Mesenchymal stem cell (in vitro differentiated cells and primary cell): ENCODE results near the gene NDUFV1.

Source experiments
- DNase-seq: peaks from one replicate; pipeline ENCODE4 v3.0.0-alpha.2; 2013
- H2AFZ ChIP-seq: one replicate; pipeline ENCODE4 v1.6.1; 2013; ENCODE audit warnings: low read depth, mild to moderate bottlenecking, control low read depth, inconsistent platforms, low read length, moderate library complexity
- H2AK5ac ChIP-seq: 2 replicates; pipeline ENCODE4 v1.6.1; 2013; ENCODE audit warnings: low read length, moderate library complexity, mild to moderate bottlenecking, inconsistent platforms; ENCODE audit not compliant: severe bottlenecking
- H2BK120ac ChIP-seq: one replicate; pipeline ENCODE4 v1.6.1; 2013; ENCODE audit warnings: low read depth, mild to moderate bottlenecking, inconsistent platforms, low read length, moderate library complexity
- H2BK12ac ChIP-seq, 2 experiments: one replicate each; pipeline ENCODE4 v1.6.1; 2013; ENCODE audit warnings: inconsistent platforms in 2 of 2, low read length in 2 of 2, mild to moderate bottlenecking in 2 of 2, moderate library complexity in 2 of 2, control low read depth in 1 of 2
- H2BK15ac ChIP-seq: one replicate; pipeline ENCODE4 v1.6.1; 2013; ENCODE audit warnings: mild to moderate bottlenecking, low read depth, inconsistent platforms; ENCODE audit not compliant: poor library complexity, severe bottlenecking
- H2BK5ac ChIP-seq: 2 replicates; pipeline ENCODE4 v1.6.1; 2013; ENCODE audit warnings: low read depth, mild to moderate bottlenecking, low read length, control low read depth, inconsistent platforms; ENCODE audit not compliant: poor library complexity, severe bottlenecking
- H3K14ac ChIP-seq, 2 experiments: one replicate each; pipeline ENCODE4 v1.6.1; 2013; ENCODE audit warnings: inconsistent platforms in 2 of 2, low read length in 2 of 2, control low read depth in 1 of 2, mild to moderate bottlenecking in 1 of 2, moderate library complexity in 1 of 2
- H3K18ac ChIP-seq, 2 experiments: one replicate each; pipeline ENCODE4 v1.6.1; 2013; ENCODE audit warnings: inconsistent platforms in 2 of 2, low read length in 2 of 2, control low read depth in 1 of 2, low read depth in 1 of 2, mild to moderate bottlenecking in 1 of 2
- H3K23ac ChIP-seq, 2 experiments: one replicate each; pipeline ENCODE4 v1.6.1; 2013; ENCODE audit warnings: inconsistent platforms in 2 of 2, low read length in 2 of 2, mild to moderate bottlenecking in 2 of 2, moderate library complexity in 2 of 2, control low read depth in 1 of 2
- H3K27ac ChIP-seq: 2 replicates; pipeline ENCODE4 v1.5.1; 2013; ENCODE audit warnings: mild to moderate bottlenecking, moderate library complexity, low read length, control low read depth, inconsistent platforms; ENCODE audit not compliant: poor library complexity, severe bottlenecking
- H3K27me3 ChIP-seq, 2 experiments: 2 replicates each; pipeline versions ENCODE4 v1.6.1 to v1.7.0; 2013; ENCODE audit warnings: low read length in 2 of 2, mild to moderate bottlenecking in 2 of 2, moderate library complexity in 2 of 2, control low read depth in 1 of 2, inconsistent platforms in 1 of 2; ENCODE audit not compliant: control insufficient read depth in 1 of 2, insufficient read depth in 1 of 2
- H3K36me3 ChIP-seq, 2 experiments: 2 replicates each; pipeline versions ENCODE4 v1.6.1 to v1.7.0; 2013; ENCODE audit warnings: low read length in 2 of 2, control low read depth in 1 of 2, inconsistent platforms in 1 of 2, low read depth in 1 of 2, mild to moderate bottlenecking in 1 of 2; ENCODE audit not compliant: insufficient read depth in 2 of 2, control insufficient read depth in 1 of 2
- H3K4ac ChIP-seq, 2 experiments: one replicate each; pipeline ENCODE4 v1.6.1; 2013; ENCODE audit warnings: inconsistent platforms in 2 of 2, low read length in 2 of 2, mild to moderate bottlenecking in 2 of 2, moderate library complexity in 2 of 2, control low read depth in 1 of 2, low read depth in 1 of 2
- H3K4me1 ChIP-seq: 2 replicates; pipeline ENCODE4 v1.6.1; 2013; ENCODE audit warnings: low read depth, low read length, control low read depth; ENCODE audit not compliant: control insufficient read depth, insufficient read depth
- H3K4me2 ChIP-seq: 2 replicates; pipeline ENCODE4 v1.6.1; 2013; ENCODE audit warnings: low read length, mild to moderate bottlenecking, inconsistent platforms; ENCODE audit not compliant: poor library complexity, severe bottlenecking
- H3K4me3 ChIP-seq, 2 experiments: 2 replicates each; pipeline versions ENCODE4 v1.5.1 to v1.7.0; 2013; ENCODE audit warnings: low read length in 2 of 2, mild to moderate bottlenecking in 2 of 2, control low read depth in 1 of 2, low read depth in 1 of 2; ENCODE audit not compliant: insufficient read depth in 1 of 2
- H3K79me1 ChIP-seq: replicated peaks from 2 replicates; pipeline ENCODE4 v1.6.1; 2013; ENCODE audit warnings: mild to moderate bottlenecking, control low read depth, low read length, inconsistent platforms; ENCODE audit not compliant: poor library complexity, severe bottlenecking
- H3K9ac ChIP-seq: 2 replicates; pipeline ENCODE4 v1.7.0; 2013; ENCODE audit warnings: mild to moderate bottlenecking, low read length, moderate library complexity
- H3K9me3 ChIP-seq: 2 replicates; pipeline ENCODE4 v1.7.0; 2013; ENCODE audit warnings: mild to moderate bottlenecking, low read length; ENCODE audit not compliant: control insufficient read depth
- H4K8ac ChIP-seq: one replicate; pipeline ENCODE4 v1.6.1; 2013; ENCODE audit warnings: inconsistent platforms, mild to moderate bottlenecking, low read length, moderate library complexity
- H4K91ac ChIP-seq: one replicate; pipeline ENCODE4 v1.6.1; 2013; ENCODE audit warnings: mild to moderate bottlenecking, low read length, inconsistent platforms
- WGBS: methylation state at CpG from one replicate; pipeline ENCODE4 v1.1.7; 2013; ENCODE audit warnings: mixed read lengths; 5-methylcytosine and 5-hydroxymethylcytosine counted together

The NDUFV1 gene

DNA sequence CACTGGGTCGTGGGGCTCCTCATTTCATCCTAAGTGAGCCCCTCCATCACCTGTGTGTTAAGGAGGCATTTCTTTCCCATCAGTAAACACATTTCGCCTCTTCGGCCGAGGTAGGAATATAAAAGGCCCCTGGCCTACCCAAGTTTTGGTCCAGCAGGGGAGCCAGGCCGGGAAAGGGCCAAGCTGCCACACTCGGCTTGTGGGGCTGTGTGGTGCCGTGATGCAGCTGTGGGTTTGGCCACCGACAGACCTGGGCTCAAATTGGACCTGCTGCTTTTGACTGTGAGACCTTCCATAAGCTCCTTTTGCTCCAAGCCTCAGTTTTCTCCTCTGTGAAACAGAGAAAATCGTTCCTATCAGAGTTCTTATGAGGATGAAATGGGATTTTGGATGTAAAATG is 771 bp downstream of the NDUFV1 start:
- no peak for DNase-seq
- WGBS, result 79% methylated on average over 8 of the region's 9 CpGs

DNA sequence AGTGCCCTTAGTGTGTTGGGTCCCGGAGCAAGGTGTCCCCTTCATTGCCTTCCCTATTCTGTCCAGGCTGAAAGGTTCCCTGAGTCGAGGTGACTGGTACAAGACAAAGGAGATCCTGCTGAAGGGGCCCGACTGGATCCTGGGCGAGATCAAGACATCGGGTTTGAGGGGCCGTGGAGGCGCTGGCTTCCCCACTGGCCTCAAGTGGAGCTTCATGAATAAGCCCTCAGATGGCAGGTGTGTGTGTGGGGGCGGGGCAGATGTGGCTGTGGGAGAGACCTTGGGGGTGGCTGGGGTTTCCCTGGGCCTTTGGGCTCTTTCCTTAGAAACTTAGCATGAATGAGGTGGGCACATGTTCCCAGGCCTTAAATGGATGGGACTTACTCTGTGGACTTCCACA is 1.8 kb downstream of the NDUFV1 start:
- no peak overlapping the region for H3K27ac ChIP-seq
- H3K36me3 ChIP-seq, result peaks cover 46 to 47% of the 10 kb centered on the region in 2 experiments
- no peaks in the 10 kb centered on the region for H3K9me3 ChIP-seq
- H2BK5ac ChIP-seq, result no peak overlapping the region
- H2AK5ac ChIP-seq, result no peak overlapping the region
- H2AFZ ChIP-seq, result no peak overlapping the region
- no peak overlapping the region for H3K4ac ChIP-seq
- H3K4me2 ChIP-seq, result no peak overlapping the region
- DNase-seq, result no peak
- H4K91ac ChIP-seq, result no peak overlapping the region
- WGBS, result 97% methylated on average over 8 of the region's 8 CpGs
- no peak overlapping the region for H3K4me3 ChIP-seq
- H3K79me1 ChIP-seq, result peaks cover 35% of the 10 kb centered on the region
- H3K4me1 ChIP-seq, result peaks cover 11% of the 10 kb centered on the region
- no peaks in the 10 kb centered on the region for H3K27me3 ChIP-seq
- H2BK12ac ChIP-seq, result no peak overlapping the region
- H3K23ac ChIP-seq, result no peak overlapping the region
- H3K18ac ChIP-seq, result no peak overlapping the region
- H4K8ac ChIP-seq, result no peak overlapping the region
- no peak overlapping the region for H3K14ac ChIP-seq
- H2BK15ac ChIP-seq, result no peak overlapping the region
- H2BK120ac ChIP-seq, result no peak overlapping the region
- peak overlapping the region; percentile 98 for H3K9ac ChIP-seq

More for the DNA sequence above, 771 bp downstream of the NDUFV1 start:
- Histone ChIP-seq H2AFZ (no peak overlapping the region), H3K18ac (no peak overlapping the region), H3K23ac (no peak overlapping the region), H2BK5ac (no peak overlapping the region), H3K9ac (peak overlapping the region; percentile 98), H2AK5ac (no peak overlapping the region), H3K4me1 (peaks cover 11% of the 10 kb centered on the region), H3K4me3 (peak overlapping the region; percentile 98), H4K8ac (peak overlapping the region; percentile 74), H3K79me1 (peaks cover 35% of the 10 kb centered on the region), H2BK120ac (no peak overlapping the region), H3K14ac (no peak overlapping the region), H3K36me3 (peaks cover 36 to 40% of the 10 kb centered on the region in 2 experiments), H3K4me2 (peak overlapping the region; percentile 48), H2BK12ac (no peak overlapping the region), H3K27ac (no peak overlapping the region), H3K9me3 (peaks cover 3% of the 10 kb centered on the region), H4K91ac (no peak overlapping the region), H3K27me3 (peaks cover 0 to 3% of the 10 kb centered on the region in 2 experiments), H2BK15ac (no peak overlapping the region), H3K4ac (no peak overlapping the region)

DNA sequence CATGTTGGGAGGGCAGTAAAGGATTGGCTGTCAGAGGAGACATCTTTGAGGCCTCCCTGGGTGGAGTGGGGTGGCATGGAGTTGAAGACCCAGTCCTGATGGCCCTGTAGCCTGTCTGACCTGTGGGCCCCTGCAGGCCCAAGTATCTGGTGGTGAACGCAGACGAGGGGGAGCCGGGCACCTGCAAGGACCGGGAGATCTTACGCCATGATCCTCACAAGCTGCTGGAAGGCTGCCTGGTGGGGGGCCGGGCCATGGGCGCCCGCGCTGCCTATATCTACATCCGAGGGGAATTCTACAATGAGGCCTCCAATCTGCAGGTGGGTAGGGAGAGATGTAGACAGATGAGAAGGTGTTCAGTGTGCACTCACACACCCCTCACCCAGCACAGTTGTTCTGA is 2.6 kb downstream of the NDUFV1 start:
- Histone ChIP-seq H3K27me3 (no peaks in the 10 kb centered on the region), H2AFZ (no peak overlapping the region), H3K36me3 (peaks cover 48 to 49% of the 10 kb centered on the region in 2 experiments), H3K4ac (no peak overlapping the region), H4K91ac (no peak overlapping the region), H2BK5ac (no peak overlapping the region), H4K8ac (no peak overlapping the region), H2BK12ac (no peak overlapping the region), H3K14ac (no peak overlapping the region), H2AK5ac (no peak overlapping the region), H2BK120ac (no peak overlapping the region), H3K23ac (no peak overlapping the region), H2BK15ac (no peak overlapping the region), H3K4me1 (peaks cover 13% of the 10 kb centered on the region), H3K18ac (no peak overlapping the region), H3K79me1 (peaks cover 35% of the 10 kb centered on the region), H3K27ac (no peak overlapping the region), H3K9ac (no peak overlapping the region), H3K4me2 (no peak overlapping the region), H3K4me3 (no peak overlapping the region), H3K9me3 (no peaks in the 10 kb centered on the region)
- 96% methylated on average over 9 of the region's 10 CpGs for WGBS
- no peak for DNase-seq

DNA sequence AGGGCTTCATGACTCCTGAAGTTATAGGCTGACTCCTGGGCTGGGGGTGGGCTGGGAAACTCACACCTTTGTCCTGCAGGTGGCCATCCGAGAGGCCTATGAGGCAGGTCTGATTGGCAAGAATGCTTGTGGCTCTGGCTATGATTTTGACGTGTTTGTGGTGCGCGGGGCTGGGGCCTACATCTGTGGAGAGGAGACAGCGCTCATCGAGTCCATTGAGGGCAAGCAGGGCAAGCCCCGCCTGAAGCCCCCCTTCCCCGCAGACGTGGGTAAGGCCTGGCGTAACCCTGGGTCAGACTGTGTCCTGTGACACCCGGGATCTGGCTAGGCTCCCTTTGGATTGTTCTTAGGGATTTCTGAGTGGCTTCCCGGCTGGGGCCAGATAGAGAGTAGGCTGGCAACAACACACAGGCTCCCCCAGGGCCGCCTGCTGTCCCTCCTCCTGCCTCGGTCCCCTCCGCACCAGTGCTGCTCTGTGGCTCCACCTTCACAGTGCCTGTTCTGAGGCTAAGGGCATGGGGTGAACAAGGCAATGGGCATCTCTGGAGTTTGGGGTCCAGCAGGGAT is 3.6 kb downstream of the NDUFV1 start:
- H2BK120ac ChIP-seq, result no peak overlapping the region
- peaks cover 48 to 49% of the 10 kb centered on the region in 2 experiments for H3K36me3 ChIP-seq
- no peak overlapping the region for H3K4ac ChIP-seq
- no peak overlapping the region for H3K27ac ChIP-seq
- peaks cover 0 to 7% of the 10 kb centered on the region in 2 experiments for H3K27me3 ChIP-seq
- H2BK12ac ChIP-seq, result no peak overlapping the region
- no peak overlapping the region for H3K4me2 ChIP-seq
- peaks cover 13% of the 10 kb centered on the region for H3K4me1 ChIP-seq
- H2AFZ ChIP-seq, result no peak overlapping the region
- H3K14ac ChIP-seq, result no peak overlapping the region
- H4K8ac ChIP-seq, result no peak overlapping the region
- H2AK5ac ChIP-seq, result no peak overlapping the region
- no peak overlapping the region for H3K18ac ChIP-seq
- no peak overlapping the region for H2BK5ac ChIP-seq
- H3K9ac ChIP-seq, result no peak overlapping the region
- no peak overlapping the region for H2BK15ac ChIP-seq
- no peaks in the 10 kb centered on the region for H3K9me3 ChIP-seq
- no peak overlapping the region for H3K23ac ChIP-seq
- DNase-seq, result no peak
- peaks cover 35% of the 10 kb centered on the region for H3K79me1 ChIP-seq
- 98% methylated on average over 15 of the region's 15 CpGs for WGBS
- no peak overlapping the region for H4K91ac ChIP-seq
- H3K4me3 ChIP-seq, result no peak overlapping the region
